Hypothalamus (tissue), 51 donors: Measurements from ENCODE around the gene KLHL30.
A peak's percentile ranks its signal among the peaks of the same experiment; 100 is the strongest.

ENCODE experiments used
- DNase-seq, 51 donors: peaks; one replicate each; lab custom pipeline; 2025; lab: John Stamatoyannopoulos, UW

The KLHL30 gene

DNA sequence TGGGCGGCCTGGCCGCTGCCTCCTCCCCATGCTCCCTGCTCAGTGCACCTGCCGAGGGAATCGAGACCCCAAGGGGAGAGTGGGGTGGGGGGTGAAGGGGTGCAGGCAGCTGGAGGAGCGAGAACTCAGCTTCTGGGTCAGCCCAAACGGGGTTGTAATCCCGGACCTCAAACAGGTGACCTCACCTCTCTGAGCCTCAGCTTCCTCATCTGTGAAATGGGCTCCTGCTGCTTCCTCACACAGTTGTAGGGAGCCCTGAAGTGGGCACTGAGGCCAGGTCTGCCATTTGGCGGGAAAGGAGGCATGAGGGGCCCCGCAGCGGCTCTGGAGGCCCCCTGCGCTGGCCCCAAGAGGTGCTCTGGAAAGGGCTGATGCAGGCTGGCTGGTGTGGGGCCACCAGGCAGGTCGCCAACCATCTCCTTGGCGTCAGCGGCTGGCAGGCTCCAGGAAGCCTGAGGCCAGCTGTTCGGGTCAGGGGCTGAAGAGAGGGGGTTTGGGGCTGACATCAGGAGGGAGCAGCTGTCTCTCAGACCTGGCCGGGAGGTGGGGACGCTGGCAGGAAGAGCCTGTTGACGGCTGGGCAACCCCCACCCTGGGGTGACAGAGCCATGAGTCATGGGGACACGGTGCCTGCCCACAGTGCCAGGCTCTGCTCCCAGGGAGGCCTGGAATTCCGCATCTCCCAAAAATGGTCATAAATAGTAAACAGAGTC, 4.9 kb downstream of the KLHL30 start:
- DNase-seq = peak in 4 of 51 donors; percentile 11 to 16 (median 14)

DNA sequence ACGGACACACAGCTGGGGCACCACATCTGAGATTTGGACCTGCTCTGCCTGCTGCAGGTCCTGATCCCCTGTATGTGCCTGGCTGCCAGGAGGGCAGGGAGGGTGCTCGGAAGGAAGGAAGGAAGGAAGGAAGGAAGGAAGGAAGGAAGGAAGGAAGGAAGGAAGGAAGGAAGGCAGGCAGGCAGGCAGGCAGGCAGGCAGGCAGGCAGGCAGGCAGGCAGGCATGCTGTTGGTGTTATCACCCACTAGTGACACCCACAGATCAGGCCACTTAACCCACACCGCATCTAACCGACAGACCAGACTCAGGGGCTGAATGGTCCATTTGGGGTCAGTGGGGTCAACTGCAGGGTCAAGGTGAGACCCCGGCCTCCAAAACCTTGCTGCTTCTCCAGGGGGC, 5.8 kb downstream of the KLHL30 start:
- DNase-seq = no peak

GRCh38 chr2:238145046-238145445, 6.6 kb downstream of the KLHL30 start:
- no peak for DNase-seq

DNA sequence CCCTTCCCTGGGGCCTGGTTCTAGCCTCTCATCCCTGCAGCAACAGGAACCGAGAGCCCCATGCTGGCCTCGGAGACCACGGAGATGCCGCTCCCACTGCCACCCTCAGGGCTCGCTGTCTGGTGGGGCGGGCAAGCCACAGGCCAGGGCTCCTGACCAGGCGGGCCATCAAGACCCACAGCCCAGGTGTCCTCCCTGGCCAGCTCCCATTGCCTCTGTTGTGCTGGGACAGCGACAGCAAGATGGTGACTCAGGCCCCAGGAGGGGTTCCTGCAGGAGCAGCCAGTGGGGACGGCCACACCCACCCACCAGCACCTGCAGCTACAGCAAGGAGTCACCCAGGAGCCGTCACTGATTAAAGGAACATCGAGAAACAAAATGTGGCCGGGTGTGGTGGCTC, 7.4 kb downstream of the KLHL30 start:
- DNase-seq = no peak

DNA sequence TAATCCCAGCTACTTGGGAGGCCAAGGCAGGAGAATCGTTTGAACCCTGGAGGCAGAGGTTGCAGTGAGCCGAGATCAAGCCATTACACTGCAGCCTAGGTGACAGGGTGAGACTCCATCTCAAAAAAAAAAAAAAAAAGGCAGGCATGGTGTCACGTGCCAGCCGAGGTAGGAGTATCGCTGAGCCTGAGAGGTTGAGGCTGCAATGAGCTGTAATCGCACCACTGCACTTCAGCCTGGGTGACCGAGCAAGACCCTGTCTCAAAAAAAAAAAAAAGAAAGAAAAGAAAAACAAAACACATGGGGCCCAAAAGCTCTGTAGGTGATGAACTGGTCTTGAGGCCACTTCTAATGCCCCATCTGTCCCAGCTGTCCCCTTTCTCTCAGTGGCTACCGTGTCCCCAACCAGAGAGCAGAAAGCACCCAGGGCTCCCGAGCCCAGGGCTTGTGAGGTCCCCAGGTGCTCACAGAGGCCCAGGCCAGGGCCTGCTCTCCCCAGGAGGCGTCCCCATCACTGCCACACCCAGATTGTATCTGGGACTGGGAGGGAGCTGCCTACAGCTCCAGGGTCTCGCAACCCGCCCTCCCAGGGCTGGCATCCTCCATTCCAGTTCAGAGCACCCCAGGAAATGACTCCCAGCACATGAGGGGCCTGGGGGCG, 8.5 kb downstream of the KLHL30 start:
- DNase-seq = no peak

DNA sequence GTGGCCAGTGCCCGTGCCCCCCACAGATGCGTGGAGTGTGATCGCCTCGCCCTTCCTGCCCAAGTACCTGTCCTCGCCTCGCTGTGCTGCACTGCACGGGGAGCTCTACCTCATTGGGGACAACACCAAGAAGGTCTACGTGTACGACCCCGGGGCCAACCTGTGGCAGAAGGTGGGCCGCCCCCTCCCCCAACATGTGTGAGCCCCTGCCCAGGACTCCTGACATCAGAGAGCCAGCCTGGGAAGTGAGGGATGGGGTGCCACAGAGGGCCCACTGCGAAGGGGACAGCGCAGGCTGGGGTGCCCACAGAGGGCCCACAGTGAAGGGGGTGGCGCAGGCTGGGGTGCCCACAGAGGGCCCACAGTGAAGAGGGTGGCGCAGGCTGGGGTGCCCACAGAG, 10.5 kb downstream of the KLHL30 start:
- no peak for DNase-seq

GRCh38 chr2:238149841-238150572, 11.5 kb downstream of the KLHL30 start:
- DNase-seq = no peak

DNA sequence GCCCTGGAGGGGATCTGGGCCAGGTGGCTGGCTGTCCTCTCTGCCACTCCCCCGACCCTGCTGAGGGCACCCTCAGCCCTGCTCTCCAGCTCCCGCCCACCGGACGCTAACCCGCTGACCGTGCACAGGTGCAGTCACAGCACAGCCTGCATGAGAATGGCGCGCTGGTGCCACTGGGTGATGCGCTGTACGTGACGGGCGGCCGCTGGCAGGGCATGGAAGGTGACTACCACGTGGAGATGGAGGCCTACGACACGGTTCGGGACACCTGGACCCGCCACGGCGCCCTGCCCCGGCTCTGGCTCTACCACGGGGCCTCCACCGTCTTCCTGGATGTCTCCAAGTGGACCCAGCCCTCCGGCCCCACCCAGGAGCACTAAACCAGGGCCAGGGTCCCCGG, 12.2 kb downstream of the KLHL30 start:
- no peak for DNase-seq

DNA sequence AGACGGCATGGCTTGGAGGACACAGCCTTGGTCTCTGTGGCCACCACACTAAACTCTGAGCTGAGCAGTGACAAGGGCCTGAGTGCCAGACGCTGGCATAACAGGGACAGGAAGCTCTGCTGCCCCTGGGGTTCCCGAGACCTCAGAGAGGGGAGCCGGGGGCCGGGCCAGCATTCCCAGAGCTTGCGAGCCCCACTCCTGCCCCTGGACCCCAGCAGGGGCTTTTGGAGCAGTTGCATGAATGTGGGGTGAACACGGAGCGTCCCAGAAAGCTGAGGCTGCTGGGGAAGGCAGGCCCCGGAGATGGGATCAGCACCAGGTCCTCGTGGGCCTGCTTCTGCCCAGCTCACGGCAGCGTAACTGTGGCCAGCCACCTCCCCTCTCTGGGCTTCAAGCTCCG, 12.7 kb downstream of the KLHL30 start:
- DNase-seq = no peak

DNA sequence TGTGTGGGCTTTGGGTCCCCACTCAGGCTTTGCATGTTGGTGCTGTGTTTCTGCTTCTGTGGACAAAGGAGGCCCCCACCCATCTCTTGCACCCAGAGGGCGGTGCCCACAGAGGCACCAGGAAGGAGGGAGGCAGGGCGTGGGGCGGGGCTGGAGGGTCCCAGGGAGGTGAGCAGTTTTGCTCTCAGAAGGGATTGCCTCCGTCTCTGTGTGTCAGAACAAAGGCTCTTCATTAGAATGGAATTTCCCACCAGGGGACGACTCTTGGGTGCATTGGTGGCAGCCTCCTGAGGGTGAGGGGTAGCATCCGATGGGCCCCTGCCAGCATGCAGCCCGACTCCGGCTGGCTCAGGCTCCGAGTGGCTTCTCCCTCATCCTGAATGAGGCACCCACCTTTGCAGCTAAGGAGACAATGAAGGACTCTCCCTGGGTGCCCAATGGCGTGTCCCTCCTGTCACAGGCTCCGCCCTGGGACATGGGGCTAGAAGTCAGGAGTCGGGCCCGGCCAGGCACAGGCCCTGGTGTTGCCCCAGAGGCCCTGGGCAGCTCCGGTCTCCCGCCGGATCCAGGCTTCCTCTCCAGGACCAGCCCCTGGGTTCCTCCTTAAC, 13.3 kb downstream of the KLHL30 start:
- no peak for DNase-seq

DNA sequence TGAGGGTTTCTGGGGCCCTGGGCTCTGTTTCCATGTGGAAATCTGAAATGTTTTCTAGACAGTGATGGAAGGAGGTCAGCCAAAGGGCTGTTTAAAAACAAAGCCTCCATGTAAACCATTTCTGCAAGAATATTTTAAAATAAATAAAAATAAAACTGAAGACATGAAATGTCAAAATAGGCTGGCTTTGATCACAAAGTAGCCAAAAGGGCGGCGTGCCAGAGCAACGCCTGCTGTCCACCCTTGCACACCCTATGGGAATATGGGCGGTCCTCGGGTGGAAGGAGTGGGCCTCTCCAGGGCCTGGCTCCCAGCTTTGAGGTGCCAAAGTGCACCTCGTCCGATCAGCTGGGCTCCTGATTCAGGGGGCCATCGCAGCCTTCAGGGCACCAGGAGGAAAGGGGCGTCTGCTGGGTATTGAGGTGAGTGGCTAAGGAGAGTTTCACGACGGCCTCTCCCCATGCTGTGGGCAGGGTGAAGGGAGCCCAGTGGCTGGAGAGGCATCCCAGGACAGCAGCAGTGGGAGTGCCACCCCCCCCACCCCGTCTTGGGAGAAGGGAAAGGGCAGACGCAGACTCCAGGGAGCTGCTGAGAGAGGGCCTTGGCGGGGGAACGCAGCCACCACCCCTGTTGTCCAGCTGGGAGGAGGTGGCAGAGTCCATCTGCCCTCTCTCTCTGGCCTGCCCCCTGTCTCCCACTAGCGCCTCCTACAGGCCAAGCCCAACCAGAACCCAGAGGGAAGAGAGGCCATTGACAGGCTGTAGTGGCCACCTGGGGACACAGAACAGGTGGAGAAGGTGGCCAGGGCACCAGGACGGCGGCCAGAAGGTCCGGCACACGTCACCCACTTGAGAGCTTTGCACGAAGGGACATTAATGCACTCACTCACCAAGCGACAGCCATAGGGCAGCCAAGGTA, 14.6 kb downstream of the KLHL30 start:
- DNase-seq = no peak

DNA sequence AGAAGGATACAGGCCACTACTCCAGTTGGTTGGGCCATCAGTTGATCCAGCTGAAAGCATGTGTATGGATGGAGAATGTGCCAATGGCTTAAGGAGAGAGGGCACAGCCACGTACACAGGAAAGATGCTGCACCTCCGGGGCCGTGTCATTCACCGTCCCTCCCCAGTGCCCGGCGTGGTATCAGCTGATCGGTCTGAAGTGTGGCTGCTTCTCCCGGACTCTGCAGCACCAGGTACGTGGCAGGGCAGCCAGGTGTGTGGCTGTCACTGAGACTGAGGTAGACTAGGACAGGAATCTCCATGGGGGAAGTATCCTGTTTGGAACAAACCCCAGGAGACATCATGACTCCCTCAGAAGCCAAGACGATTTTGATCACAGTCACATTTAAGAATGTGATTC, 16.1 kb downstream of the KLHL30 start:
- DNase-seq = no peak

DNA sequence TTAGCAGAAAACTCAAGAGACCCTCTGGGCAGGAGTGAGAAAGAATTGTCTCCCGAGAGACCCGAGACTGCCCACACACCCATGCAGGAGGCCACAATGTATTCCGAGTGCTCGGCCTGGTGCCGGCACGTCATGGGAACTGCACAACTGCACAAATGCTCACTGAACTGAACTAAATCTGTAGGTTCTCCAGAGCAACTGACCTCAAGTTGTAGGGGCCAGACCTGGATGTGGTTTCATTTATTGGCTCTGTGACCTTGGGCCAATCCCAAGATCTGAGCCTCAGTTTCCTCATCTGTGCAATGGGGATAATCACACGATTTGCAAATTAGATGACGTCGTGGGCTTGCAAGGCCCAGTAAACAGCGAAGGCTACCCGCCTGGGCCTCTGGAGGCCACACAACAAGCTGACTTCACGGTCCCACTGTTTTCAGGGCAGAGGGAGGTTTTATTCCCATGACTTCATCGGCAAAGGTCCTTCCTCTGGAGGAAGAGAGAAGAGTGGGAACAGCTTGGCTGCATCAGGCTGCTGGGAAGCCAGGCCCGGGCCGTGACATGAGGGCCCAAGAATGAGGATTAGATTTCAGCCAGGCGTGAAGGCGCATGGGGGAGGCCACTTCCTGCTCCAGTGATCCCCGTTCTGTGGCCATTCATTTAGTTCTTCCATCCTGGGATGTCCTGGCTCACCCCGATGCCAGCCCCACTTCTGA, 16.7 kb downstream of the KLHL30 start:
- DNase-seq = no peak

- no peak for DNase-seq
Measured at GRCh38 chr2:238155761-238156694, 17.6 kb downstream of the KLHL30 start.

DNA sequence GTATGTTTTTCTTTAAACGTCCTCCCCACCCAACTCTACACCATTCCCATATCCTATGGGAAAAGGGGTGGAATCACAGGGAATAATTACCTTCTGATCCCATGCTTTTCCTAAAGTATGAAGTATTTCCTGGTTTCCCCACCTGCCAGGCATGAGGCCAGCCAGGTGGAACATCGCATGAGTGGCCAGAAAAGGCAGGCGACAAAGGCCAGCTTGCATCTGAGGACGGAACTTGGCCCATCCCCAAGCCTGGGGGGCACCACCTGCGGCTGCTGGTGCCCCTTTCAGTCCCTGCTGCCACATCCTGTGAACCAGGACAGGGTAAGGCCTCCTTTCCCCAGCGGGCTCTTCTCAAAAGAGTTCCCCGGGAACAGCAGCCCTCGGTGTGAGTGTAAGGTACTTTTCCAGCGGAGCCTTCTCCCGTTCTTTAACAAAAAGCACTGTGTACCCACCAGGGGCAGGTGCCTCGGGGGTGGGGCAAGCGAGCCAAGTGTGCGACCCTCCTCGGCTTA, 19.1 kb downstream of the KLHL30 start:
- no peak for DNase-seq

DNA sequence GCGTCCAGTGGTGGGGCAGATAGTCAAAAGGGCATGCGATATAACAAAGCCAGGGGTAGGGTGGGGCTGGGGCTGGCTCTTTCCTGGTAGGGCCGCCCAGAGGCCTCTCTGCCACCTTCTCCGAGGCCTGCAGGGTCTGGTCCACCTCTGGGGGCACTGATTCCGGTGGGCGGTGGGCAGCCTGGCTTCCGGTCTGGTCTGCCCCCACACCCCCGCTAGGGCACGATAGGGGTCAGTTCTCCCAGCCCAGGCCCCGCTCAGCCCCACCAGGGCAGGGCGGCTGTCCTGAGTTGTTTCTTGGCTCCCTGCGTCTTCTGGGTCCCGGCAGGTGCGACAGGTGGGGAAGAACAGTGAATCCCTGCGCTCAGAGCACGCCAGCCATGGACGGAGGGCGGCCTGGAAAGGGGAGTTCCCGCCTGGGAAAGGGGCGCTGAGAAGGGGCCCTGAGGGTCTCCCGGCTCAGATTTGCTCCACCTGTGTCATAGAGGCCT, 19.6 kb downstream of the KLHL30 start:
- DNase-seq = no peak

DNA sequence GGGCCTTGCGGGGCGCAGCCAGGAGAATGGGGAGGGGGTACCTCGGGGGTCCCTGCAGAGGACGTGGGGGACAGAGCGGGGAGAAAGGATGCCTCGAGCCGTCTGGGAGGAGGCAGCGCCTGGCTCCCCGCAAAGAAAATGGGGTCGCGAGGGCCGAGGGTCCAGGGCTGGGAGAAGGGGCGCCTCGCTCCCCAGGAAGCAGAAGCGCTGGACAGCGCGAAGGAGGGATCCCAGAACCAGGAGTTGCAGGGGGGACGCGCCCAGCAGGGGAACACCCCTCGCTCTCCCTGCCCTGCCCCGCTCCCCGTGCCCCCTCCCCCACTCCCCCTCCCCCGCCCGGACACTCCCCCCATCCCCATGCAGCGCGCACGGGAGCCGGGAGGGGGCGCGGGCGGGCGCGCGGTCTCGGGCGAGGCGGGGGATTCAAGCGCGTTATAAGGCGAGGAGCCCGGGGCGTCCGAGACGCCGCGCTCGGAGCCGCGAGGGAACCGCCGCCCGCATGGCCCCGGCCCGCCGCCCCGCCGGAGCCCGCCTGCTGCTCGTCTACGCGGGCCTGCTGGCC, 20.1 kb downstream of the KLHL30 start, which contains the start of gene ERFE:
Gene ERFE (plus strand): TSS at position 462 of the 562 bp plus-strand sequence. CDS start 38 bp downstream, at position 500.
- DNase-seq = peak in 6 of 51 donors; percentile 3 to 45 (median 25)
